ENCODE measurements around the gene RASSF4. TPM values are rescaled to one million over a fixed set of nuclear protein-coding genes. Genes with fewer than 3 reads are reported as not detected.

The RASSF4 gene
- total RNA-seq, 1 experiment from 2014 or later = 11.5 TPM

GRCh38 chr10:44933451-44934321 lies 25.9 kb upstream of the RASSF4 start:
- H3K4me2 ChIP-seq (ENCODE audit: insufficient read depth, insufficient read length, low read length) = no peak overlapping the region
- H3K4me1 Mint-ChIP-seq = peaks cover 0 to 8% of the 10 kb centered on the region in 2 experiments; a peak in 3 of 4 replicates
- no peak for TF ChIP-seq CTCF (conservative IDR thresholded peaks at IDR 0.05)
- no peaks in the 10 kb centered on the region for H3K9me3 ChIP-seq (ENCODE audit: control insufficient read depth, low read depth, low read length)
- H3K79me2 ChIP-seq (ENCODE audit: insufficient read depth, low read length) = no peaks in the 10 kb centered on the region
- no peaks in the 10 kb centered on the region for H4K20me1 ChIP-seq (ENCODE audit: control insufficient read depth, insufficient read depth, insufficient read length)
- peaks cover 14% of the 10 kb centered on the region for H3K27me3 Mint-ChIP-seq (ENCODE audit: low read depth)
- H3K56ac ChIP-seq (ENCODE audit: insufficient read length, low read depth, low read length) = no peak overlapping the region
- no peak overlapping the region for H2BK120ac ChIP-seq (ENCODE audit: low read depth, low read length, poor library complexity, severe bottlenecking)
- H4K5ac ChIP-seq (ENCODE audit: insufficient read length, low read depth, low read length) = no peak overlapping the region
- no peaks in the 10 kb centered on the region for H3K79me1 ChIP-seq (ENCODE audit: insufficient read depth, low read depth, low read length, poor library complexity, severe bottlenecking)
- H3K27me3 ChIP-seq (ENCODE audit: insufficient read depth, low read length) = no peaks in the 10 kb centered on the region
- no peak overlapping the region for H3K27ac Mint-ChIP-seq
- H2BK12ac ChIP-seq (ENCODE audit: insufficient read length, low read depth, low read length) = no peak overlapping the region
- H3K14ac ChIP-seq (ENCODE audit: insufficient read depth, low read length) = no peak overlapping the region
- H3K23ac ChIP-seq (ENCODE audit: insufficient read length, low read depth, low read length) = no peak overlapping the region
- no peak overlapping the region for H2AK5ac ChIP-seq (ENCODE audit: insufficient read length, low read length)
- H2BK5ac ChIP-seq (ENCODE audit: insufficient read length, low read length) = no peak overlapping the region
- no peak overlapping the region for H2AFZ ChIP-seq (ENCODE audit: low read length)
- no peaks in the 10 kb centered on the region for H3K23me2 ChIP-seq (ENCODE audit: insufficient read length, low read depth, low read length, poor library complexity, severe bottlenecking)
- H3K4ac ChIP-seq (ENCODE audit: low read depth, low read length) = no peak overlapping the region
- no peak overlapping the region for H3K9ac ChIP-seq (ENCODE audit: extremely low read depth, insufficient read length, low read length)
- no peak overlapping the region for H3K27ac ChIP-seq (ENCODE audit: insufficient read length, low read depth, low read length)
- no peak overlapping the region for H4K91ac ChIP-seq (ENCODE audit: insufficient read length, low read depth, low read length)
- H3K4me3 Mint-ChIP-seq = no peak overlapping the region; a peak in 1 of 5 replicates
- no peak overlapping the region for H2BK15ac ChIP-seq (ENCODE audit: low read depth, low read length)
- H3K4me1 ChIP-seq (ENCODE audit: insufficient read depth, low read length) = no peaks in the 10 kb centered on the region; the same call in 1 of the 2 replicates
- no peak overlapping the region for H2BK20ac ChIP-seq (ENCODE audit: low read depth, low read length, poor library complexity, severe bottlenecking)
- 0 out of 5 replicates have a peak, but pooled peaks cover 0 to 3% of the 10 kb centered on the region in 2 experiments for H3K9me3 Mint-ChIP-seq
- no peak overlapping the region for H3K18ac ChIP-seq (ENCODE audit: insufficient read length, low read depth, low read length)
- H4K8ac ChIP-seq (replicated peaks; ENCODE audit: insufficient read length, low read depth, low read length) = no peak overlapping the region
- H3T11ph ChIP-seq (ENCODE audit: low read length) = no peak overlapping the region
- H3K36me3 Mint-ChIP-seq (ENCODE audit: insufficient read depth in 1 of 3, low read depth in 3 of 3) = no peaks in the 10 kb centered on the region
- no CpG with 5 or more reads among the region's 9 CpGs for whole genome bisulfite sequencing (ENCODE audit: extremely low coverage, insufficient read length, low lambda C conversion rate)
- peak; percentile 13 for DNase-seq
